Globus pallidus (tissue), 1 donor: ENCODE measurements around the gene CEP104.
A peak's percentile ranks its signal among the peaks of the same experiment; 100 is the strongest.

Experiments
- DNase-seq: peaks from one replicate; pipeline ENCODE4 v3.0.0-alpha.2; 2015; ENCODE audit warnings: low spot score

Gene CEP104

DNA sequence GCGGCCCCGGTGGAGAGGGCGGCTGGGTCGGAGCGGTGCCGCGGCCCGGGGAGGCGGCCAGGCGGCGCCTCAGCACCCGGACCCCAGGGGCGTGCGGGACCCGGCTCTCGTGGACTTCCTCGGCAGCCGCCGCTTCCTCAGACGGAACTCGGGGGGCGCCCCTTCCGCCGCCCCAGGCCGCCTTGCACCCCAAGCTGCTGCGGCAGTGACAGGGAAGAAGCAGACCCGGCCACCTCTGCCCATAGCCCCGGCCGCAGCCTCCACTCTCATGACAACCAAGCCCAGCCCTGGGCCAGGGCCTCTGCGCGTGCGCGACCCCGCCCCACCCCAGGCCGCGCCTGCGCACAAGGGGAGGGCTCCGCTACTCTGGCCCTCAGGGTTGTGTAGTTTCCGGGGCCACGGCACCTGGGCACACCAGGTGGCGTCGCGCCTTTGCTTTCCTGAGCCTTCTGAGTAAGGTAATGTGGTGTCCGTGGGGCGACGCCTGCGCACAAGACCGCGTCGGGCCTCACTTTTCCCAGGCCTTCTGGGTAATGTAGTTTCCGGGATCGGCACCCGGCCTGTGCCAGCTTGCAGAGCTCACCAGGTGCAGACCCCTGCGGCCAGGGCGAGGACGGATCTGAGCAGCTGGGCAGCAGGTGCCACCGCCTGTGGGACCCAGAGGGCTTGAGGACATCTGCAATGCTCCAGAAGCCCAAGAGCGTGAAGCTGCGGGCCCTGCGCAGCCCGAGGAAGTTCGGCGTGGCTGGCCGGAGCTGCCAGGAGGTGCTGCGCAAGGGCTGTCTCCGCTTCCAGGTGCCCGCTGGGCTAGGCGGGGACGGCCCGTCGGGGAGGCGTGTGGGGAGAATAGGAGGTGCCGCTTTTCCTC, at the start of gene CEP104, which contains the start of gene DFFB:
TSS of gene CEP104 (minus strand) at position 289 of the 868 bp plus-strand sequence. CDS start 4,804 bp downstream, outside the sequence.
TSS of gene DFFB (plus strand) at position 554 of the 868 bp plus-strand sequence. CDS start at position 682, 128 bp downstream.
- DNase-seq, result peak; percentile 79

GRCh38 chr1:3906672-3907020, 49.6 kb upstream of the CEP104 start:
- no peak for DNase-seq

GRCh38 chr1:3905953-3906671, 49.1 kb upstream of the CEP104 start:
- DNase-seq, result no peak

DNA sequence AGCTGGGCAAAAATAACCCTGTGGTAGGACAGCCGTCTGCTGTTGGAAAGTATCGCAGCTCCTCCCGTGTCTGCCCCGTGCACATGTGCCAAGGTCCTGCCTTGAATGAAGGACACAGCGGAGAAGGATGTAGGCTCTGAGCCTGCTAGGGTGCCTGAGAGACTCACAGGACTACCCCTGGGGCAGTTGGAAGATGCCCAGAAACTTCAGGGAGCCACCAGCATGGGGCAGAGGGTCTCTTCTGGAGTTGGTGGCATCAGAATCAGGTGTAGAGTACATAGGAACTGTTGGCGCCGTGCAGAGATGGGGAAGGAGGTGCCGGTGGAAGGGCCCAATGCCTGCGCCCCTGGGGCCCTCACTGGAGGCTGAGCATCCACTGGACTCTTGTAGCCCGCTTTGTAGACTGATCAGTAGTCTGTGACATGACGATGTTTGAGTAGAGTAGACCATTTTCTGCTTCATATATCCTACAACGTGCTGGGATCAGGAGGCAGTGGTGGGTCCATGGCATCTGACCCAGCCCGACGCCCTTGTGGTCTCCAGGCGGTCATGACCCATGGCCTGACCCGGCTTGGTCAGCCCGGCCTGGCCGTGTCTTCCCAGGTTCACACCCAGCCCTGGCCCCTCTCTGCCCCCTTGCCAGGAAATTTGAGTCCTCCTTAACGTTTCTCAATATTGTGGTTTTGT, 48.4 kb upstream of the CEP104 start:
- DNase-seq, result no peak

DNA sequence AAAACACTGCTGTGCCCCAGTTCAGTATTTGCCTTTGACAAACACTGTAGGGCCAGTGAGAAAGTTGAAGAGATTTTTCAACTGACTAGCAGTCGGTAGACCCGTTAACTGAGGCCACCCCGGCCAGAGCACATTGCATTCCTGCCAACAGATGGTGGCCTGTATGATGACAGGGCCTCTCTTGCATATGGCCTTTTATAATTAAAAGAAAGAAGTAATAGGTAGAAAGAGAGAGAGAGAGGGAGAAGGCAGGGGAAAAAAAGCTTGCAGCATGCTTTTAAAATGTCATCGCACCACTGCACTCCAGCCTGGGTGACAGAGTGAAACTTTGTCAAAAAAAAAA, 47.8 kb upstream of the CEP104 start:
- no peak for DNase-seq

DNA sequence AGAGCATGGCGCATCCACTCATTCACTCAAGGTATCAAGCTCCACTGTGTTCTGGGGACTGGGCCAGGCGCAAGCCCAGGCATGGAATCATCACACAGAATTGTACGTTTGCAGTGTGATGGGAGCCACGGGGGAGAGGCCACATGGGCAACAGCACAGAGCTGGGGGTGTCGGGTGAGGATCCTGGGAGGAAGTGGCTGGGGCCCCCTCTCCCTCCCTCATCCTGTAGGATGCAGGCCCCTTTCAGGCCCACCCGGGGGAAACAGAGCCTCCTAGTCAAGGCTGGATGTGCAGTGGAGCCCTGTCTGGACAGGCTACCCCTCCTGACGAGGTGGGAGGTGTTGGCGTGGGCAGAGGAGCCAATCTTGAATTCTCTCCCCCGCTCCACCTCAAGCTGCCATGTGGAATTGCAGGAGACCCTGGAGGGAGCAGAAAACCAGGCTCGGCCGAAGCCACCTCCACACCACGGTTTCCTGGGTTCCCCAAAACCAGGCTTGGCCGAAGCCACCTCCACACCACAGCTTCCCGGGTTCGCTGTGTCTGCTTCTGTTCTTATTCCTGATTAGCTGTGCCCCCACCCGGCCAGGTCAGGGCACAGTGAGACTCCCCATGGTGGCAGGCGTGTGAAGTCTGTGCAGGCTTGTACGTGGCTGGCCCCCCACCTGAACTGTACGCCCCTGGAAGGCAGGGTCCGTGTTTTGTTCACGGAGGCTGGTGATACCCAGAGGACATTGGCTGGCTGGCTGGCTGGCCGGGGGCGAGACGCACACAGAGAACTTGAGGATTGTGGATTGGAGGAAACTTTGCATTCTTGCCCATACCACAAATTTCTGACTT, 47.2 kb upstream of the CEP104 start:
- no peak for DNase-seq

DNA sequence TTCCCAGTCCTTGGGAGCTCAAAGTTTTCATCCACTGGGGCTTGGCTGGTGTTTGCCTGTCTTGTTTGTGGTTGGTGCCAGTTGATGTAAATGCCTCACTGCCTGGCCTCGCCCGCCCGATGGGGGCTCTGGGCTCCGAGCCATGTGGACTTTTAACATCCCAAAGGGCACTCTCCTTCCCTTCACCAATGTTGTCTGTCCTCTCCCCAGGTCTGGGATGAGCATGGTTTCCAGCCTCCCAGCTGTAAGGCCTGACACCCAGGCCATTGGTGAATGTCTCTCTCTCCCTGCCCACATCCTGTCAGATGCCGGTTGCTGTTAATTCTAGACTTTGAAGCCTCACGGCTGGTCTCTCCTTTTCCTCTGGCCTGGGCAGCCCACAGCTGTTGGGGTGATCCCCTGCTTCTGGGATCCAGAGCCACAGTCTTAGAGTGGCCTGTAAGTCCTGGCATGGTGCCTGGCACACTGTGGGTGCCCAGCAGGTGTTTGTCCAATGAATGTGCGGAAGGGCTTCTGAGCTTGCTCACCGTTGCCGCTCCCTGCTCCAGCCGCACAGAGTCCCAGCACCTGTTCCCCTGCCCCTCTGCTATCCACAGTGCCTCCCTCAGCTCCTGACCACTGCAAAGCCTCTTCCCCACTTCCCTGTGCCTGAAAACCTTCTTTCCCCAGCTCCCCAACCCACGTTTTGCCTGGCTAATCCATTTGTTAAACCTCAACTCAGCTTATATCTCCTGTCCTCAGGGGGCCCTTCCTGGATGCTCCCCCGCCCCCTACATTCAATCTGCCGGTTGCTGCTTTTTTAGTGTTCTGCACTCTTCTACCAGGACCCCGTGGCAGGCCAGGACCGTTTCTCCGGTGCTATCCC, 46.4 kb upstream of the CEP104 start:
- DNase-seq, result no peak

DNA sequence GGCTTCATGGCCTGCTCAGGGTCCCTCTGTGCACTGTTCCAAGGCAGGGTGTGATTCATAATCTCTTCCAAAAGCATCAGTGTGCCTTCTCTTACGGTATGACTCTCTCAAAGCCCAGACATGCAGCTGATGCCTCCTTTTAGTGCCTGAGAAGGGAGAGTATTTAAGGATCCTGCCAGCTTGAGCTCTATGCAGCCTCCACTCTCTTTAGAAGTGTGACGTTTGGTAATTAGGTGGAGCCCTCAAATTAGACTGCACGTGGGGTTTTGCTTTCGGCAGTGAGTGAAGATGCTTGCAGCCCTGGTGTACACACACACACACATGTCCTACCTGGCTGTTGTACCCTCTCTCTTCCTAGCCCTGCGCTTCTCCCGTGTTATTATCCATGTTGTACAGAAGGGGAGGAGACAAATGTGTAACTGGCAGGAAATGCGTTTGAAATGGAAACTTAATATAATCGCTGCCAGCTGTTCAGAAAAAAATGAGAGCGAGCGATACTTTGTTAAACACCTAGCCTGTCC, 45.6 kb upstream of the CEP104 start:
- no peak for DNase-seq

DNA sequence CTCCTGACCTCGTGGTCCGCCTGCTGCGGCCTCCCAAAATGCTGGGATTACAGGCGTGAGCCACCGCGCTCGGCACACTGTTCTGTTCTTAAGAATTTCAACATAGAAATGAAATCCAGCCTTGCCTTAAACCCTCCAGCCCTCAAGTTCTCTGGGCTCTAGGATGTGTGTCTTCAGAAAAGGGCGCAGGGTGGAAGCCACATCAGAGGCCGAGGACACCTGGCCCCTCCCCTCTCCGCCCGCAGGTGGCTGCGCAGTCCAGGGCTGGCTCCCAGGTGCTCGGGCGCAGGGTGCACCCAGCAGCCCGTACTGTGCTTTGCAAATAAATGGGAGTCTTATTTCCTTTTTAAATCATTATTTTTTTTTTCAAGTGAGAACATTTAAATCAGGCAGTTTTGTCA, 45.1 kb upstream of the CEP104 start:
- peak; percentile 16 for DNase-seq

GRCh38 chr1:3900969-3901529, 44.0 kb upstream of the CEP104 start:
- DNase-seq, result peak; percentile 97

DNA sequence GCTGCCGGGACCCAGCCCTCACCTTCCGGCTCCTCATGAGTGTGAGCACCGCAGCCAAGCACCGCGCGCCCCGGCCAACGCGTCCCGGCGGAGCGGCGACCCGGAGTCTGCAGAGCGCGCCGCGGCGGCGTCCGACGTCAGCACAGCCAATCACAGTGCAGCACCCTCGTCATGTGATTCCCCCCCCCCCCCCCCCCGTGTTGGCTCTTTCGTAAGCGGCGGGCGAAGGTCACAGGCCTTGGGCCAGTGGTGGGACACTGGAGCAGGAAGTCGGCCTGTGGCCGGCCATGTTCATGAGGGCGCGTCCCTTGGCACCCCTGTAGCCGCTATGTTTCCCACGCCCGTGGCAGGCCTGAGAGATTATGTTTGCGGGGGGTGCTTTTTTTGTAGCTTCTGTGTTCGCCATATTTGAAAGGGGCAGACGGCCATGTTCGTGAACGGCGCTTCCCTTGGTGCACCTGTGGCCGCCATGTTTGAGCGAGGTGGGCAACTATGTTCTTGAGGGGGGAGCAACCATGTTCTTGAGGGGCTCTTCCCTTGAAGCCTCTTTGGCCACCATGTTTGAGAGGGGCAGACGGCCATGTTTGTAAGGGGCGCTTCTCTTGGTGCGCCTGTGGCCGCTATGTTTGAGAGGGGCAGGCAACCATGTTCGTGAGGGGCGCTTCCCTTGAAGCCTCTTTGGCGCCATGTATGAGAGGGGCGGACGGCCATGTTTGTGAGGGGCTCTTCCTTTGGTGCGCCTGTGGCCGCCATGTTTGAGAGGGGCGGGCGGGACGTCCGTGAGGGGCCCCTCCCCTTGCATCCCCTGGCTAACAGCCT, 43.3 kb upstream of the CEP104 start, which contains the start of gene C1orf174:
TSS of gene C1orf174 (minus strand) at position 123 of the 819 bp plus-strand sequence. CDS start at position 37, 86 bp downstream.
- DNase-seq, result peak; percentile 100

- no peak for DNase-seq
These were observed 42.7 kb upstream of the CEP104 start for GRCh38 chr1:3899754-3900149.

DNA sequence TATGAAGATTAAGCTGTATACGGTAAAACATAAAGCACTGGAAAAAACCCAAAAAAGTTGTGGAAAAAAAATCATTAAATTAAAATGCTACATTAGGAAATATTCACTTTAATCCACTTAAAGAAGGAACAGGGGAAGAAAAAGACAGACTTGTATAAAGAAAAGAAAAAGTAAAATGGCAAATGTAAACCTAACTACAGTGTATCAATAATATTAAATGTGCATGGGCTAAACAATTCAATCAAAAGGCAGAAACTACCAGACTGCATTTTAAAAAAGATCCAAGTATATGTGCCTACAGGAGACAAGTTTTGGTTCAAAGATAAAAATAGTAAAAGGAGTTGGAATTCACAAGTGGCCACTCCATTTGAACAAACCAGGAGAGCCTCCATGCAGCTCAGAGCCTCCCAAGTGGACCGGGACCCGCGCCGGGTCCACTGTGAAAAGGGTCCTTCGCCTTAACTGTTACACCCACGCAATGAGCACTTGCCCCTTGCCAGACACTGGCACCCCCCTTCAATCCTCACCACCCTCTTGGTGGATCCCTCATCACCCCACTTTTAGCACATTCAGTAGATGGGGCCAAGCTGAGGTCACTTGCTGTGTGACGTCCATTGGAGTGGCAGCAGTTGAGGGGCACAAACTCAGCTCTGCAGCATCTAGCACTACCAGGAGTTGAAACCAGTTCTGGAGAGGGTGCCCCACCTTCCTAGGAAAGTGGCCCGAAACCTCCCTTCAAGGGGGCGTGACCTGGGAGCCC, 42.2 kb upstream of the CEP104 start:
- DNase-seq, result no peak

DNA sequence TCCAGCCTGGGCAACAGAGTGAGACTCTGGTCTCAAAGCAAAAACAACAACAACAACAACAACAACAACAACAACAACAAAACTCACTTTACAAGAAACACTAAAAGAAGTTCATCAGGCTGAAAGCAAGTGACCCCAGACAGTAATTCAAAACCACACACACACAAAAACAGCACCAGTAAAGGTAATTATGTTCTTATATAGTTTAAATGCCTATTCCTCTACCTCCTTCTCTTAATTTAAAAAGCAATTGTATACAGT, 41.4 kb upstream of the CEP104 start:
- no peak for DNase-seq

DNA sequence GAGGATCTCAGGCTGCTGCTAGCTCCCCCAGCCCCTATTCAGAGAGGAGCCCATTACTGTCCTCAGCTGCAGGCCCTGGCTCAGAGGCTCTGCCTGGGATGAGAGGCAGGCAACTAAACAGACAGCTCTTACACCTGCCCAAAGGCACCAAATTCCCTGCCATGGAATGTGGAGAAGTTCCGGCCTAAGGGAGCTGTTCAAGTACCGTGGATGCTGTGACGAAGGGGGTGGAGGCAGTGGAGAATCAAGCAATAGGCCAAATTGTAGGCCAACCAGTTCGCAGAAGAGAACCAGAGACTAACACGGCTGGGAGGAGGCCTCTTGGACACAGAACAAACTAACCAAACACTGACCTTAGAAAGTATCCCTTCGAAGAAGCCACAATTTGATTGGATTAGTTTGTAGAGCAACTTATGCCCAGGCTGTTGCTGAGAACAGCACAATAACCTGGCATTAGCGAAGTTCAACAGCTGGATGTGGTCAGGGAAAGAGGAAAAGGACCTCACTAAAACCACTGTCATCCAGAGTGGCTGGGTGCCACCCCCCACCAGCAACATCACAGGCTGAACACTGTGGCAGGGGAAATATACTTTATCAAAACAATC, 39.5 kb upstream of the CEP104 start:
- no peak for DNase-seq

GRCh38 chr1:3895951-3896325, 38.9 kb upstream of the CEP104 start:
- DNase-seq, result no peak

GRCh38 chr1:3895279-3895950, 38.4 kb upstream of the CEP104 start:
- DNase-seq, result no peak
